Measurements from ENCODE around the gene HLA-B.
"Not testable (repeated sequence)": the region's sequence is repeated elsewhere in the genome, so short reads cannot be mapped to it uniquely, and the experiment has no call there.

Gene HLA-B

GRCh38 chr6:31381666-31382065 is 24.7 kb upstream of the HLA-B start:
- DNase-seq = no peak

GRCh38 chr6:31379850-31380249 is 22.9 kb upstream of the HLA-B start:
- DNase-seq = no peak

GRCh38 chr6:31378721-31379103 is 21.7 kb upstream of the HLA-B start:
- no peak for DNase-seq

- no peak for DNase-seq
Measured at GRCh38 chr6:31378062-31378720, 21.2 kb upstream of the HLA-B start.

- DNase-seq = no peak
Measured at GRCh38 chr6:31377029-31377428, 20.1 kb upstream of the HLA-B start.

- DNase-seq = no peak
Measured at GRCh38 chr6:31375699-31376098, 18.7 kb upstream of the HLA-B start.

- DNase-seq = not testable (repeated sequence)
Measured at GRCh38 chr6:31374118-31374517, 17.1 kb upstream of the HLA-B start.

GRCh38 chr6:31368461-31368860 is 11.5 kb upstream of the HLA-B start:
- DNase-seq = no peak

- peak; percentile 81 for DNase-seq
Measured at GRCh38 chr6:31366693-31367470, 9.9 kb upstream of the HLA-B start.

GRCh38 chr6:31365864-31366263 is 8.9 kb upstream of the HLA-B start:
- no peak for DNase-seq

GRCh38 chr6:31363811-31364210 is 6.8 kb upstream of the HLA-B start:
- no peak for DNase-seq

- DNase-seq = no peak
Measured at GRCh38 chr6:31362751-31363150, 5.8 kb upstream of the HLA-B start.

- DNase-seq = no peak
Measured at GRCh38 chr6:31359581-31359980, 2.6 kb upstream of the HLA-B start.

- DNase-seq = no peak
Measured at GRCh38 chr6:31358302-31358701, 1.3 kb upstream of the HLA-B start.

GRCh38 chr6:31357886-31358285 is 907 bp upstream of the HLA-B start:
- no peak for DNase-seq

- no peak for DNase-seq
Measured at GRCh38 chr6:31356216-31356945, 598 bp downstream of the HLA-B start.

- DNase-seq = no peak
Measured at GRCh38 chr6:31355583-31355948, 1.4 kb downstream of the HLA-B start.

- DNase-seq = no peak
Measured at GRCh38 chr6:31354864-31355582, 2.0 kb downstream of the HLA-B start.

GRCh38 chr6:31354158-31354863 is 2.7 kb downstream of the HLA-B start:
- DNase-seq = no peak

- no peak for DNase-seq
Measured at GRCh38 chr6:31353384-31353945, 3.5 kb downstream of the HLA-B start.

- DNase-seq = no peak
Measured at GRCh38 chr6:31352683-31353383, 4.1 kb downstream of the HLA-B start.

GRCh38 chr6:31352310-31352682 is 4.7 kb downstream of the HLA-B start:
- no peak for DNase-seq

Data from NCI-H2227 treated with DMSO at 0.1 percent for 48 hours (cell line).